HepG2 (cell line): ENCODE data around the gene GLT1D1. TPM values are rescaled to one million over a fixed set of nuclear protein-coding genes. Genes with fewer than 3 reads are reported as not detected.

Experiments
- ATAC-seq: fragments of 200-7000 bp; cut with Tn5 transposase; 3 replicates; pipeline ENCODE4 v1.9.1; 2020; ENCODE audit warnings: mild to moderate bottlenecking, moderate library complexity
- BruUV-seq: library from RNA; stranded (reverse); fragments of 400-500 nt; replicated peaks from 2 replicates; lab custom pipeline; 2021; lab: Mats Ljungman, UMichigan
- CTCF ChIA-PET: fragments of 300-600 bp; formaldehyde crosslinking; extraction: SDS; loops from one replicate; lab custom pipeline; 2021; ENCODE audit warnings: low total read pairs, inconsistent platforms, low intra/inter-chr PET ratio; lab: Yijun Ruan, JAX
- POLR2A ChIA-PET: fragments of 350-600 bp; sonication (Branson Sonifier 250); formaldehyde crosslinking; loops from one replicate; lab custom pipeline; 2020; ENCODE audit warnings: antibody characterized with exemption, inconsistent platforms; lab: Yijun Ruan, JAX
- DNase-seq: peaks from one replicate; pipeline ENCODE4 v3.0.0-alpha.2; 2015; ENCODE audit warnings: low spot score
- FAIRE-seq: peaks from 3 replicates; lab custom pipeline; 2011; peaks lifted over from hg19 to GRCh38; lab: Jason Lieb, UNC
- H2AFZ ChIP-seq: one replicate; pipeline ENCODE4 v1.6.1; 2011; ENCODE audit warnings: low read length, inconsistent platforms
- H3K27ac ChIP-seq: fragments of 300-600 bp; 3 replicates; pipeline ENCODE4 v1.8.0; 2011; ENCODE audit warnings: mixed run types, mild to moderate bottlenecking, mixed read lengths, low read length, inconsistent platforms; ENCODE audit not compliant: insufficient read depth; ENCODE audit errors: extremely low read length
- H3K27me3 ChIP-seq, 2 experiments: fragments of 200-600 bp in 1 of 2; 2 replicates in 1 of 2; 3 replicates in 1 of 2; pipeline versions ENCODE4 v1.6.0 to v1.8.0; 2011; ENCODE audit warnings: low read length in 2 of 2, mild to moderate bottlenecking in 2 of 2, moderate library complexity in 2 of 2, inconsistent platforms in 1 of 2; ENCODE audit not compliant: insufficient read depth in 2 of 2, control insufficient read depth in 1 of 2
- H3K36me3 ChIP-seq, 2 experiments: fragments of 200-600 bp in 1 of 2; replicated peaks in 1 of 2; 2 replicates in 1 of 2; 3 replicates in 1 of 2; pipeline versions ENCODE4 v1.5.1 to v1.8.0; 2011; ENCODE audit warnings: low read length in 2 of 2, inconsistent platforms in 1 of 2; ENCODE audit not compliant: insufficient read depth in 2 of 2, control insufficient read depth in 1 of 2
- H3K4me1 ChIP-seq: 2 replicates; pipeline ENCODE4 v1.5.1; 2012; ENCODE audit warnings: low read length, inconsistent platforms; ENCODE audit not compliant: insufficient read depth
- H3K4me2 ChIP-seq: 2 replicates; pipeline ENCODE4 v1.6.0; 2011; ENCODE audit warnings: low read depth, low read length, inconsistent platforms
- H3K4me3 ChIP-seq, 3 experiments: fragments of 200-600 bp in 1 of 3; sonication (generic), shearing (Covaris generic) in 1 of 3; replicated peaks in 1 of 3; 2 replicates each; pipeline ENCODE4 v1.5.1; 2011 to 2016; ENCODE audit warnings: low read length in 3 of 3, inconsistent platforms in 2 of 3, low read depth in 2 of 3, mild to moderate bottlenecking in 2 of 3, control low read depth in 1 of 3, mixed read lengths in 1 of 3; ENCODE audit not compliant: insufficient read depth in 1 of 3
- H3K79me2 ChIP-seq: one replicate; pipeline ENCODE4 v1.6.1; 2011; ENCODE audit warnings: low read length, inconsistent platforms; ENCODE audit not compliant: insufficient read depth
- H3K9ac ChIP-seq: 2 replicates; pipeline ENCODE4 v1.6.0; 2011; ENCODE audit warnings: mild to moderate bottlenecking, low read depth, low read length, inconsistent platforms; ENCODE audit not compliant: insufficient read depth
- H3K9me3 ChIP-seq: 2 replicates; pipeline ENCODE4 v1.5.1; 2012; ENCODE audit warnings: mild to moderate bottlenecking, low read length
- H4K20me1 ChIP-seq: 2 replicates; pipeline ENCODE4 v1.6.0; 2011; ENCODE audit warnings: inconsistent platforms, mild to moderate bottlenecking, low read length, moderate library complexity; ENCODE audit not compliant: insufficient read depth
- ARNT ChIP-seq: fragments of 450-650 bp; IDR thresholded peaks from 2 replicates; pipeline ENCODE4 v1.6.1; 2017
- GATAD2A ChIP-seq: IDR thresholded peaks from 2 replicates; pipeline ENCODE4 v1.6.1; 2016
- HDAC2 ChIP-seq: sonication (generic); formaldehyde crosslinking; IDR thresholded peaks from 2 replicates; pipeline ENCODE4 v1.4.0; 2020; ENCODE audit warnings: missing genetic modification reagents
- HNRNPL ChIP-seq: fragments of 200-400 bp; formaldehyde crosslinking; IDR thresholded peaks from 2 replicates; pipeline ENCODE4 v1.6.1; 2017; ENCODE audit warnings: mild to moderate bottlenecking, low read depth, low read length
- ISX ChIP-seq: sonication (generic); formaldehyde crosslinking; conservative IDR thresholded peaks from 2 replicates; pipeline ENCODE4 v1.5.0; 2020; ENCODE audit warnings: missing genetic modification reagents
- KDM5A ChIP-seq: fragments of 200-600 bp; sonication (generic); IDR thresholded peaks from 2 replicates; pipeline ENCODE4 v1.7.0; 2018; ENCODE audit warnings: antibody characterized with exemption, mild to moderate bottlenecking, low read length, borderline replicate concordance
- KLF12 ChIP-seq: sonication (generic); formaldehyde crosslinking; IDR thresholded peaks from 2 replicates; pipeline ENCODE4 v1.4.0; 2020; ENCODE audit warnings: missing genetic modification reagents, borderline replicate concordance
- MIER3 ChIP-seq: IDR thresholded peaks from 2 replicates; pipeline ENCODE4 v1.6.1; 2016; ENCODE audit warnings: missing compliant biosample characterization, borderline replicate concordance
- MXD1 ChIP-seq: sonication (generic); formaldehyde crosslinking; IDR thresholded peaks from 2 replicates; pipeline ENCODE4 v1.4.0; 2020; ENCODE audit warnings: mild to moderate bottlenecking, missing genetic modification reagents
- SMC3 ChIP-seq: IDR thresholded peaks from 2 replicates; pipeline ENCODE4 v1.6.1; 2011; ENCODE audit warnings: low read length, improper control_type of control experiment
- ZNF362 ChIP-seq: sonication (generic); formaldehyde crosslinking; IDR thresholded peaks from 2 replicates; pipeline ENCODE4 v1.4.0; 2020; ENCODE audit warnings: missing genetic modification reagents, mild to moderate bottlenecking, borderline replicate concordance
- WGBS: methylation state at CpG from one replicate; pipeline ENCODE4 v1.1.6; 2017; ENCODE audit warnings: low lambda C conversion rate; 5-methylcytosine and 5-hydroxymethylcytosine counted together
- in situ Hi-C: cut with HindIII; loops from 2 replicates; pipeline ENCODE4 v1.10.0; 2017; ENCODE audit warnings: low pct_unique_long_range_greater_than_20kb; ENCODE audit not compliant: extremely low pct_ligation_motif_present
- intact Hi-C: fragments of 100-400 bp; cut with micrococcal nuclease; formaldehyde crosslinking; loops from one replicate; pipeline ENCODE4 v1.10.0; 2022; ENCODE audit not compliant: unreplicated experiment
- polyA plus RNA-seq, 8 experiments: library from polyadenylated mRNA; depleted of rRNA in 3 of 8; stranded (reverse) in 7 of 8; unstranded in 1 of 8; fragments of >200 nt; fragmentation: Illumina TruSeq in 4 of 8; extraction: Trizol in 4 of 8; gene quantifications; 2 replicates each; pipeline versions ENCODE4 v1.2.1 to v1.2.3, GENCODE V29; 2011 to 2016; ENCODE audit warnings: low read depth in 4 of 8, missing spikeins in 1 of 8, mixed read lengths in 1 of 8; ENCODE audit not compliant: insufficient read depth in 1 of 8
- total RNA-seq, 5 experiments: library from RNA; depleted of rRNA; stranded (reverse); fragments of >200 nt; fragmentation: Illumina TruSeq; extraction: Trizol; gene quantifications; 2 replicates each; pipeline ENCODE4 v1.2.3, GENCODE V29; 2016; ENCODE audit warnings: low read depth in 1 of 5

GLT1D1 gene
- total and polyA plus RNA-seq, 2 of the 13 experiments (the other 11 are each of a cell fraction or from before 2014, with no cell fraction given), result 0.09 to 0.17 TPM

GRCh38 chr12:128949086-128949485 is 95.8 kb downstream of the GLT1D1 start:
- intact Hi-C loops, result no loop called here
- in situ Hi-C loops, result no loop called here
- ChIA-PET CTCF (no interaction called here), POLR2A (no interaction called here)
- no peaks in the 10 kb centered on the region for H3K36me3 ChIP-seq
- no peak overlapping the region for H3K4me3 ChIP-seq
- FAIRE-seq (no peak), ATAC-seq (no peak), DNase-seq (no peak)
- H3K4me2 ChIP-seq, result no peak overlapping the region
- no peak overlapping the region for H3K9ac ChIP-seq
- BruUV-seq, result no TSS peak
- H3K9me3 ChIP-seq, result no peaks in the 10 kb centered on the region
- no peak overlapping the region for H3K27ac ChIP-seq
- 38% methylated on average over 5 of the region's 5 CpGs for WGBS
- no peaks in the 10 kb centered on the region for H3K4me1 ChIP-seq
- H3K79me2 ChIP-seq, result no peaks in the 10 kb centered on the region
- H3K27me3 ChIP-seq, result peaks cover 0 to 7% of the 10 kb centered on the region in 2 experiments; a peak in 2 of 5 replicates
- H2AFZ ChIP-seq, result no peak overlapping the region
- no peak for TF ChIP-seq KLF12 (CRISPR knock-in tag)
- TF ChIP-seq KDM5A, result no peak
- no peak for TF ChIP-seq MIER3 (CRISPR knock-in tag)
- no peak for TF ChIP-seq MXD1 (CRISPR knock-in tag)
- TF ChIP-seq HNRNPL, result no peak
- no peak for TF ChIP-seq ARNT
- TF ChIP-seq GATAD2A (CRISPR knock-in tag), result no peak
- TF ChIP-seq ISX (CRISPR knock-in tag), result no peak
- TF ChIP-seq ZNF362 (CRISPR knock-in tag), result no peak
- TF ChIP-seq SMC3, result no peak
- TF ChIP-seq HDAC2, result no peak
- H4K20me1 ChIP-seq, result no peaks in the 10 kb centered on the region
